Choroid plexus epithelial cell (primary cell): Measurements from ENCODE around the gene TUNAR.

Source experiments
- DNase-seq: peaks from one replicate; pipeline ENCODE4 v3.0.0-alpha.2; 2010; ENCODE audit warnings: low read depth
- H3K4me3 ChIP-seq: 2 replicates; pipeline ENCODE4 v1.5.1; 2011; ENCODE audit warnings: low read depth, mild to moderate bottlenecking, control low read depth, low read length, moderate library complexity
- CTCF ChIP-seq: conservative IDR thresholded peaks from 2 replicates; pipeline ENCODE4 v1.5.1; 2011; ENCODE audit warnings: low read depth, mild to moderate bottlenecking, control low read depth, inconsistent platforms, low read length, moderate library complexity

The TUNAR gene

GRCh38 chr14:95850429-95850828, 26.2 kb upstream of the TUNAR start:
- no peak for TF ChIP-seq CTCF
- no peak for DNase-seq
- no peak overlapping the region for H3K4me3 ChIP-seq

DNA sequence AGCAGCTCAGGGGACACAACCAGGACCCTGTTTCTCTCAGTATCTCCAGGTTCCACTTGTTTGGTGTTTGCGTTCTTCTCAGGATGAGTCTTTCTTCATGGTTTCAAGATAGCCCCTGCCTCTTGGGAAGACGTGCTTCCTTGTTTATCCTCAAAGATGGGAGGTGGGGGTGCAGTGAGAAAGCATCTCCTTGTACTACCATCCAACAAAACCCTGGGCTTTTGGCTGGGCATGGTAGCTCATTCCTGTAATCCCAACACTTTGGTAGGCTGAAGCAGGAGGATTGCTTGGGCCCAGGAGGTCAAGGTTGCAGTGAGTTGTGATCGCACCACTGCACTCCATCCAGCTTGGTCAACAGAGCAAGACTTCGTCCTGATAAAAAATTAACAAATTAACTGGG, 21.0 kb upstream of the TUNAR start:
- no peak for TF ChIP-seq CTCF
- H3K4me3 ChIP-seq = no peak overlapping the region
- DNase-seq = no peak

GRCh38 chr14:95857275-95857674, 19.4 kb upstream of the TUNAR start:
- no peak for TF ChIP-seq CTCF

GRCh38 chr14:95858893-95859292, 17.7 kb upstream of the TUNAR start:
- no peak for TF ChIP-seq CTCF
- no peak overlapping the region for H3K4me3 ChIP-seq
- no peak for DNase-seq

More at GRCh38 chr14:95857275-95857674, 19.4 kb upstream of the TUNAR start:
- DNase-seq = no peak
- no peak overlapping the region for H3K4me3 ChIP-seq

DNA sequence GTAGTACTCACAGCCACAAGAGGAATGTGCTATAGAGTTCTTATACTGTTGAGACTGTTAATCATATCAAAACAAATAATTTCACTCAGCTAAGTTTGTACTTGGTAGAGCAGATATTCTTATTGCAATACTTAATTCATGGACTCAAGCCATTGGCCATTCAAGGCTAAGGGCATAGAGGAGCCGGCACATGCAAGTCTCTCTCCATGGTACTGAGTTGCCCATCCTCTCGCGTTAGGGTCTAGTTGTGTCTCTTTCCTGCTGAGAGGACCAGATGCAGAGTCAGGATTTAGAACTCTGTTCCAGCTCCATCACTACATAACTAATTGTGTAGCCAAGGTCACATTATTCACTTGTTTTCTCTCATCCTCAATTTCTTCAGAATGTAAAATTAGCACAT, 14.4 kb upstream of the TUNAR start:
- TF ChIP-seq CTCF = no peak
- H3K4me3 ChIP-seq = no peak overlapping the region
- peak; percentile 2 for DNase-seq

GRCh38 chr14:95863295-95863694, 13.3 kb upstream of the TUNAR start:
- TF ChIP-seq CTCF = no peak
- H3K4me3 ChIP-seq = no peak overlapping the region
- no peak for DNase-seq

- no peak overlapping the region for H3K4me3 ChIP-seq
- no peak for DNase-seq
- no peak for TF ChIP-seq CTCF
Measured at GRCh38 chr14:95869776-95870175, 6.9 kb upstream of the TUNAR start.
